GM21515 (cell line): ENCODE measurements around the gene HIRA.

Experiments
- ATAC-seq: cut with Tn5 transposase; IDR thresholded peaks from one replicate; pipeline ENCODE4 v1.9.1; 2021; ENCODE audit not compliant: unreplicated experiment

Gene HIRA

DNA sequence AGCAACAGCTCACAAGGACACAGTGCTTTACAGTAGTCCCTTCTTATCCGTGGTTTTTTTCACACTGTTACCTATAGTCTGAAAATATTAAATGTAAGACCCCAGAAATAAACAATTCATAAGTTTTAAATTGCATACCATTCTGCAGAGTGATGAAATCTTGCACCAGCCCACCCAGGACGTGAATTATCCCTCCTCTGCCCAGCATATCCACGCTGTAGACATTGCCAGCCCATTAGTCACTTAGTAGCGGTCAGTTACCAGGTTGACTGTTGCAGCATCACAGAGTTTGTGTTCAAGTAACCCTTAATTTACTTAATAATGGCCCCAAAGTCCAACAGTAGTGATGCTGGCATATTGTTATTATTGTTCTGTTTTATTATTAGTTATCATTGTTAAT is 143.6 kb downstream of the HIRA start:
- no peak for ATAC-seq

DNA sequence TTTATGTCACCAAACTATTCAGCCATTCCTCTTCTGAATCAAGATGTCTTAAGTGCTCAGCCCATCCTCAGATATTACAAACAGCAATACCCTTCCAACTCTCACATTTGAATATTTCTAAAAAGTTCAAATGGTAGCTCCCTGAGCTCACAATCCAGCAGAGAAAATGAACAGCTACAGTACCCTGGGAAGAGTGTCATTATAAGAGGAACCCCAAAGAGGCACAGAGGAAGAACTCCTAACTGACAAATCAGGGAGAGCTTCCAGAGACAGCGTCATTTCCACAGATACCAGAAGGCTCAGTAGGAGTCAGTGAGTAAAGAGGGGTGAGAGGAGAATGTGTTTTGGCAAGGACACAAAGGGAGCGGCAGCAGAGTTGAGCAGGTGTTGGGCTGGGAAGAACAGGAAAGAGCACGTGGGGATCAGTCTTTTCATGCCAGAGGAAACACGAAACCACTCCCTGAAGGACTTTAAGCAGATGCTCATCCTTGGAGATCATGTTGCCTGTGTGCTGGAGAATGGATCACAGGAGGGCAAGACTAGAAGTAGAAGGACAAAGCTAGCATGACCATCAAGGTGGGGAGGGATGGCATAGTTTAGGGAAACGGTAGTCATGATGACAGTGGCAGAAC is 144.3 kb downstream of the HIRA start:
- no peak for ATAC-seq

DNA sequence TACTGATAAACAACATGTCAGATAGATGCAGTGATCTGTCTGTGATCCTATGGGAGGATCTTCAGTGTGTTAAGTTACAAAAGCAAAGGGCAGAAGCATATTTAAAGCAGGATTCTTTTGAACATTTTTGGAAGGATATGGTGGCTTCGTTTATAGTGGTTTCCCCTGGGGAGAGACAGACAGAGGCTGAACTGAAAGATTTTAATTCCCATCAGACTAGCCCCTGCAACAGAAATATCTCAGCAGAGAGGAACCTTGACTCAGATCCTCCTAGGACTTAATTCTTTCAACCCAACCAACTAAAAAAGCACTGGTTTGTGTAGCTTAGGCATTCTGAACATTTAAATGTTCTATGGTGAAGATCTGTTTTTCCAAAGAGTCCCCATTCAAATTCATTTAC is 145.7 kb downstream of the HIRA start:
- no peak for ATAC-seq
